HepG2 (cell line): Measurements from ENCODE around the gene GPATCH3. TPM values are rescaled to one million over a fixed set of nuclear protein-coding genes. Genes with fewer than 3 reads are reported as not detected.

Experiments used
- BRF2 ChIP-seq: sonication (generic); formaldehyde crosslinking; IDR thresholded peaks from 2 replicates; pipeline ENCODE4 v1.8.1; 2022; ENCODE audit warnings: mild to moderate bottlenecking, missing genetic modification reagents
- CBX5 ChIP-seq: sonication (generic); formaldehyde crosslinking; IDR thresholded peaks from 2 replicates; pipeline ENCODE4 v1.4.0; 2020; ENCODE audit warnings: missing genetic modification reagents, borderline replicate concordance
- ERF ChIP-seq: IDR thresholded peaks from 2 replicates; pipeline ENCODE4 v1.6.1; 2018; ENCODE audit warnings: missing biosample characterization, missing genetic modification reagents
- GATAD1 ChIP-seq: IDR thresholded peaks from 2 replicates; pipeline ENCODE4 v1.6.1; 2016; ENCODE audit warnings: missing genetic modification reagents, missing compliant biosample characterization
- GATAD2A ChIP-seq: IDR thresholded peaks from 2 replicates; pipeline ENCODE4 v1.6.1; 2016
- KLF12 ChIP-seq: sonication (generic); formaldehyde crosslinking; IDR thresholded peaks from 2 replicates; pipeline ENCODE4 v1.4.0; 2020; ENCODE audit warnings: missing genetic modification reagents, borderline replicate concordance
- MED1 ChIP-seq: sonication (generic); formaldehyde crosslinking; IDR thresholded peaks from 2 replicates; pipeline ENCODE4 v1.4.0; 2020; ENCODE audit warnings: missing genetic modification reagents
- MIER3 ChIP-seq: IDR thresholded peaks from 2 replicates; pipeline ENCODE4 v1.6.1; 2016; ENCODE audit warnings: missing compliant biosample characterization, borderline replicate concordance
- MIXL1 ChIP-seq: IDR thresholded peaks from 2 replicates; pipeline ENCODE4 v1.6.1; 2016
- MYC ChIP-seq: sonication (generic); formaldehyde crosslinking; IDR thresholded peaks from 2 replicates; pipeline ENCODE4 v1.9.0; 2021; ENCODE audit warnings: missing genetic modification reagents, borderline replicate concordance
- NCOA2 ChIP-seq: sonication (generic); formaldehyde crosslinking; IDR thresholded peaks from 2 replicates; pipeline ENCODE4 v1.8.0; 2022; ENCODE audit warnings: inconsistent platforms
- RXRB ChIP-seq: IDR thresholded peaks from 2 replicates; pipeline ENCODE4 v1.6.1; 2016; ENCODE audit warnings: borderline replicate concordance, missing genetic modification reagents, missing compliant biosample characterization
- TFDP2 ChIP-seq: sonication (generic); formaldehyde crosslinking; IDR thresholded peaks from 2 replicates; pipeline ENCODE4 v1.4.0; 2020; ENCODE audit warnings: missing genetic modification reagents
- THRA ChIP-seq: sonication (generic); formaldehyde crosslinking; IDR thresholded peaks from 2 replicates; pipeline ENCODE4 v1.4.0; 2020; ENCODE audit warnings: missing genetic modification reagents, borderline replicate concordance
- ZBTB7A ChIP-seq: sonication (generic); formaldehyde crosslinking; IDR thresholded peaks from 2 replicates; pipeline ENCODE4 v1.8.0; 2022; ENCODE audit warnings: mild to moderate bottlenecking, missing genetic modification reagents
- ZGPAT ChIP-seq: IDR thresholded peaks from 2 replicates; pipeline ENCODE4 v1.6.1; 2016; ENCODE audit warnings: mild to moderate bottlenecking
- ZNF280D ChIP-seq: sonication (generic); formaldehyde crosslinking; IDR thresholded peaks from 2 replicates; pipeline ENCODE4 v1.5.1; 2020; ENCODE audit warnings: mild to moderate bottlenecking, missing genetic modification reagents
- ZNF644 ChIP-seq: IDR thresholded peaks from 2 replicates; pipeline ENCODE4 v1.6.1; 2016; ENCODE audit warnings: low read depth
- ZNF768 ChIP-seq: sonication (generic); formaldehyde crosslinking; IDR thresholded peaks from 2 replicates; pipeline ENCODE4 v1.4.0; 2020; ENCODE audit warnings: missing genetic modification reagents
- ZSCAN31 ChIP-seq: sonication (generic); formaldehyde crosslinking; IDR thresholded peaks from 2 replicates; pipeline ENCODE4 v1.5.0; 2020; ENCODE audit warnings: low read depth, mild to moderate bottlenecking, missing genetic modification reagents
- polyA plus RNA-seq, 8 experiments: library from polyadenylated mRNA; depleted of rRNA in 3 of 8; stranded (reverse) in 7 of 8; unstranded in 1 of 8; fragments of >200 nt; fragmentation: Illumina TruSeq in 4 of 8; extraction: Trizol in 4 of 8; gene quantifications; 2 replicates each; pipeline versions ENCODE4 v1.2.1 to v1.2.3, GENCODE V29; 2011 to 2016; ENCODE audit warnings: low read depth in 4 of 8, missing spikeins in 1 of 8, mixed read lengths in 1 of 8; ENCODE audit not compliant: insufficient read depth in 1 of 8
- total RNA-seq, 5 experiments: library from RNA; depleted of rRNA; stranded (reverse); fragments of >200 nt; fragmentation: Illumina TruSeq; extraction: Trizol; gene quantifications; 2 replicates each; pipeline ENCODE4 v1.2.3, GENCODE V29; 2016; ENCODE audit warnings: low read depth in 1 of 5

The GPATCH3 gene
- total and polyA plus RNA-seq, 2 of the 13 experiments (the other 11 are each of a cell fraction or from before 2014, with no cell fraction given): 8.3 to 11.0 TPM

GRCh38 chr1:26881611-26882010 lies 18.7 kb downstream of the GPATCH3 start (continued):
- TF ChIP-seq TFDP2 (CRISPR knock-in tag) (0 out of 2 replicates have a peak, but pooled peaks have one; percentile 29), ZNF768 (CRISPR knock-in tag) (peak; percentile 60; the same call in 1 of the 2 replicates), MIER3 (CRISPR knock-in tag) (peak; percentile 67), BRF2 (CRISPR knock-in tag) (0 out of 2 replicates have a peak, but pooled peaks have one; percentile 39), ZSCAN31 (0 out of 2 replicates have a peak, but pooled peaks have one; percentile 35), MIXL1 (CRISPR knock-in tag) (peak; percentile 66; the same call in 1 of the 2 replicates), ERF (peak; percentile 54), NCOA2 (CRISPR knock-in tag) (peak; percentile 63), ZBTB7A (CRISPR knock-in tag) (peak; percentile 68; the same call in 1 of the 2 replicates), RXRB (CRISPR knock-in tag) (peak; percentile 72), GATAD2A (CRISPR knock-in tag) (peak; percentile 81), KLF12 (peak; percentile 54; the same call in 1 of the 2 replicates), ZNF280D (CRISPR knock-in tag) (peak; percentile 83), ZNF644 (CRISPR knock-in tag) (0 out of 2 replicates have a peak, but pooled peaks have one; percentile 11), THRA (CRISPR knock-in tag) (peak; percentile 73; the same call in 1 of the 2 replicates), ZGPAT (CRISPR knock-in tag) (peak; percentile 66; the same call in 1 of the 2 replicates), MED1 (CRISPR knock-in tag) (peak; percentile 88), CBX5 (CRISPR knock-in tag) (peak; percentile 77; the same call in 1 of the 2 replicates), GATAD1 (CRISPR knock-in tag) (peak; percentile 49; the same call in 1 of the 2 replicates), MYC (peak; percentile 50; the same call in 1 of the 2 replicates)
